Mesothelial cell of epicardium (in vitro differentiated cells): ENCODE data around the gene PSMD13. TPM values are rescaled to one million over a fixed set of nuclear protein-coding genes. Genes with fewer than 3 reads are reported as not detected.
A peak's percentile ranks its signal among the peaks of the same experiment; 100 is the strongest.

Source experiments
- DNase-seq, 2 experiments: peaks; one replicate each; pipeline ENCODE4 v3.0.0; 2021; ENCODE audit warnings: low spot score in 2 of 2; ENCODE audit not compliant: unreplicated experiment in 2 of 2
- H3K27ac Mint-ChIP-seq: 2 replicates; pipeline ENCODE4 v1.8.0; 2021; ENCODE audit warnings: mixed read lengths
- H3K27me3 Mint-ChIP-seq: 2 replicates; pipeline ENCODE4 v1.8.0; 2021; ENCODE audit warnings: low read depth, mixed read lengths
- H3K36me3 Mint-ChIP-seq: 2 replicates; pipeline ENCODE4 v1.8.0; 2021; ENCODE audit warnings: mixed read lengths
- H3K4me1 Mint-ChIP-seq: 2 replicates; pipeline ENCODE4 v1.8.0; 2021; ENCODE audit warnings: mixed read lengths
- H3K4me3 Mint-ChIP-seq: 2 replicates; pipeline ENCODE4 v1.8.0; 2021; ENCODE audit warnings: mild to moderate bottlenecking, moderate library complexity, mixed read lengths
- H3K9me3 Mint-ChIP-seq: 2 replicates; pipeline ENCODE4 v1.8.0; 2021; ENCODE audit warnings: mixed read lengths
- CTCF ChIP-seq: fragments of 200-600 bp; sonication (generic); IDR thresholded peaks from one replicate; pipeline ENCODE4 v1.5.0; 2021; ENCODE audit warnings: antibody characterized with exemption; ENCODE audit not compliant: unreplicated experiment
- total RNA-seq: library from RNA; stranded (reverse); gene quantifications from 3 replicates; pipeline ENCODE4 v1.2.1, GENCODE V29; 2021

PSMD13 gene
- total RNA-seq, 1 donor from 2014 or later = 96.2 TPM

DNA sequence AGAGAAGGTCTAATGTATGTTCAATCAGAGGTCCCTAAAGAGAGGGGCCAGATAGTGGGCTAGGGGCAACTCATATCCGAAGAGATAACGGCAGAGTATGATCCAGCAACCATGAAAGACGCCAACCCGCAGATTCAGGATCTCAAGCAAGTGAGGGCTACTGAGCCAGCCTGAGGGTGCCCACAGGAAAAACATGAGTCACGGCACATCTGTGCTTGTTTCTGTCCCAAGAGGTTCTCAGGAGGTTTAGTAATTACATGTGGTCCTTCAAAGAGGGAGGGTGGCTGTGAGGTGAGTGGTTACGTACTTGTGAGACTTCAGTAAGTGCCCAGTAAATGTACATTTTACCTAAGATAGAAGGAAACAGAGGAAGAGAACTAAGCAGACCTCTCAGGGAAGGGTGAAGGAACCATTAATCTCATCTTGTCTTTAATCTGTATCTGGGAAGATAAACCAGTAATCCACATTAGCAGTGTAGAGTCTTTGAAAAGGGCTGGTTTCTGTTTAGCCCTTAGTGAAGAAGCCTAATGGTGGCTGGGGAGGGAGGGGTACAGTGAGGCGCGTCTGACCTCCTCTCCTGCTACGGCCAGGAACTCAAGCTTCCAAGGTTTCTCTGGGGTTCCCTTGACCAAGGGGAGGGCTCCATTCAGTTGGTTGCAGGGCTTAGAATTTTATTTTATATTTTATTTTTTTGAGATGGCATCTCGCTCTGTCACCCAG, 10.9 kb upstream of the PSMD13 start:
- no peak for DNase-seq
- Mint-ChIP-seq H3K27ac (no peak overlapping the region), H3K27me3 (no peaks in the 10 kb centered on the region), H3K36me3 (peaks cover 20% of the 10 kb centered on the region), H3K4me3 (no peak overlapping the region), H3K4me1 (no peaks in the 10 kb centered on the region), H3K9me3 (no peaks in the 10 kb centered on the region)
- TF ChIP-seq CTCF = no peak

GRCh38 chr11:227824-228379, 8.9 kb upstream of the PSMD13 start:
- TF ChIP-seq CTCF = no peak
- Mint-ChIP-seq H3K27ac (no peak overlapping the region), H3K9me3 (no peaks in the 10 kb centered on the region), H3K4me1 (no peaks in the 10 kb centered on the region), H3K4me3 (no peak overlapping the region), H3K36me3 (peaks cover 19% of the 10 kb centered on the region), H3K27me3 (no peaks in the 10 kb centered on the region)
- no peak for DNase-seq

- Mint-ChIP-seq H3K4me1 (peaks cover 6% of the 10 kb centered on the region), H3K27ac (no peak overlapping the region)
Observed at GRCh38 chr11:230431-230830, 6.3 kb upstream of the PSMD13 start.

DNA sequence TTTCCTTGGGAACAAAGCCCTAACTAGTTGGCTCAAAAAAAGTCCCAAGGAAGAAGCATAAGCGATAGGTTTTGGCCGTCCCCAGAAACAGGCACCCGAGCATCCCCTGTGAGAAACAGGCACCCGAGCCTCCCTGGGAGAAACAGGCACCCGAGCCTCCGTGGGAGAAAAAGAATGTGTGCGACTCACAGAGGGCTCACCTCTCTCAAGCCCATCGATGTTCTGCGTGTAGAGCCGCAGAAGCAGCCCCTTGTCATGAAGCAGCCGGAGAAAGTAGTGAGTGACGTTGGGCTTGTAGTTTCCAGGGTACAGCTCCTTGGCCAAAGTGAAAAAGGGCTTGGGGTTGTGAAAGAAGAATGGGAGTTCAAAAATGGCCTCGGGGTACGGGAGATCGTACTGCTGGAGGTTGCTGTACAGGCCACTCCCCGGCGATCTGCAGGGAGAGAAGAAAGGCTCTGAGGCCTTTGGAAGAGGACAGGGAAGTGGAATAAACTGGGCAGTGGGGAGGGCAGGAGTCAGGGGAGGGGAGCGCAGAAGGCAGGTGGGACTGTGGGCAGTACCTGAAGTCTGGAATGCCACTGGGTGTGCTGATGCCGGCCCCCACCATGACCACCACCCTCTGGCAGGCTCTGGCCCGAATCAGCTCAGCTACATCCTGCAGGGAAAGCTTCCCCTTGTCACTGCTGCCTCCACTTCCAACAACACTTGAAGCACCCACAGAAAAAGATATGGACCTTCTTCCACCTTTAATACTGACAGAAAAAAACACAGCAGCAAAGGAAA, 3.8 kb upstream of the PSMD13 start:
- no peak for DNase-seq
- peaks cover 13% of the 10 kb centered on the region for H3K4me1 Mint-ChIP-seq
- peaks cover 14% of the 10 kb centered on the region for H3K36me3 Mint-ChIP-seq
- no peak for TF ChIP-seq CTCF
- no peaks in the 10 kb centered on the region for H3K27me3 Mint-ChIP-seq
- H3K4me3 Mint-ChIP-seq = no peak overlapping the region
- H3K27ac Mint-ChIP-seq = no peak overlapping the region
- no peaks in the 10 kb centered on the region for H3K9me3 Mint-ChIP-seq

More at GRCh38 chr11:230431-230830, 6.3 kb upstream of the PSMD13 start:
- Mint-ChIP-seq H3K9me3 (no peaks in the 10 kb centered on the region), H3K36me3 (peaks cover 15% of the 10 kb centered on the region), H3K4me3 (no peak overlapping the region), H3K27me3 (no peaks in the 10 kb centered on the region)
- no peak for DNase-seq
- TF ChIP-seq CTCF = no peak

- H3K27ac Mint-ChIP-seq = peak overlapping the region; percentile 94
- H3K4me1 Mint-ChIP-seq = peaks cover 22% of the 10 kb centered on the region
- peak overlapping the region; percentile 91 for H3K4me3 Mint-ChIP-seq
Observed at GRCh38 chr11:235180-235579, 1.6 kb upstream of the PSMD13 start.

More at GRCh38 chr11:235180-235579, 1.6 kb upstream of the PSMD13 start:
- DNase-seq = no peak
- Mint-ChIP-seq H3K9me3 (no peaks in the 10 kb centered on the region), H3K27me3 (no peaks in the 10 kb centered on the region), H3K36me3 (peaks cover 11% of the 10 kb centered on the region)
- TF ChIP-seq CTCF = no peak
